DOHH2 (cell line): Measurements from ENCODE around the gene RPS6KL1.

ENCODE experiments used
- CTCF ChIP-seq: fragments of 200-600 bp; sonication (generic); IDR thresholded peaks from one replicate; pipeline ENCODE4 v1.5.1; 2014; ENCODE audit warnings: antibody characterized with exemption, mild to moderate bottlenecking, low read depth, low read length; ENCODE audit not compliant: poor library complexity, severe bottlenecking
- EZH2phosphoT487 ChIP-seq: fragments of 200-600 bp; sonication (generic); IDR thresholded peaks from 2 replicates; pipeline ENCODE4 v1.6.1; 2017; ENCODE audit warnings: borderline replicate concordance, mild to moderate bottlenecking, antibody characterized with exemption, low read length, moderate library complexity, mixed read lengths

- TF ChIP-seq CTCF (no peak), EZH2phosphoT487 (no peak)
Measured at GRCh38 chr14:74863274-74863673, 59.8 kb downstream of the RPS6KL1 start.
